Activated CD8-positive, alpha-beta memory T cell treated with anti-CD3 and anti-CD28 coated beads, Interleukin-2, amount 10 ng/mL, durations not matched to agents 7 days and 5 days (primary cell): Measurements from ENCODE around the gene PRR20A. TPM values are rescaled to one million over a fixed set of nuclear protein-coding genes. Genes with fewer than 3 reads are reported as not detected.
"Not testable (repeated sequence)": the region's sequence is repeated elsewhere in the genome, so short reads cannot be mapped to it uniquely, and the experiment has no call there.

Experiments
- ATAC-seq: fragments of 150-1000 bp; cut with Tn5 transposase; one replicate; pipeline ENCODE4 v1.10.0; 2021; ENCODE audit warnings: moderate library complexity
- CTCF ChIA-PET: fragments of 350-600 bp; sonication (Branson Sonifier 250); formaldehyde crosslinking; loops from one replicate; lab custom pipeline; 2021; ENCODE audit warnings: antibody characterized with exemption; lab: Charles Lee
- DNase-seq: peaks from one replicate; pipeline ENCODE4 v3.0.0-alpha.2; 2020
- H3K27ac Mint-ChIP-seq: one replicate; pipeline ENCODE4 v1.8.0; 2021; ENCODE audit warnings: mild to moderate bottlenecking, mixed read lengths
- H3K27me3 Mint-ChIP-seq: one replicate; pipeline ENCODE4 v1.8.0; 2021; ENCODE audit warnings: mixed read lengths
- H3K36me3 Mint-ChIP-seq: one replicate; pipeline ENCODE4 v1.8.0; 2021; ENCODE audit warnings: mild to moderate bottlenecking, mixed read lengths
- H3K4me1 Mint-ChIP-seq: one replicate; pipeline ENCODE4 v1.8.0; 2021; ENCODE audit warnings: mixed read lengths
- H3K4me3 Mint-ChIP-seq: one replicate; pipeline ENCODE4 v1.8.0; 2021; ENCODE audit warnings: mild to moderate bottlenecking, moderate library complexity, mixed read lengths
- H3K9me3 Mint-ChIP-seq: one replicate; pipeline ENCODE4 v1.8.0; 2022; ENCODE audit warnings: low read depth, mixed read lengths
- total RNA-seq, 2 experiments: library from RNA; stranded (reverse); gene quantifications; one replicate each; pipeline ENCODE4 v1.2.3, GENCODE V29; 2021

The PRR20A gene
- total RNA-seq, result not detected

DNA sequence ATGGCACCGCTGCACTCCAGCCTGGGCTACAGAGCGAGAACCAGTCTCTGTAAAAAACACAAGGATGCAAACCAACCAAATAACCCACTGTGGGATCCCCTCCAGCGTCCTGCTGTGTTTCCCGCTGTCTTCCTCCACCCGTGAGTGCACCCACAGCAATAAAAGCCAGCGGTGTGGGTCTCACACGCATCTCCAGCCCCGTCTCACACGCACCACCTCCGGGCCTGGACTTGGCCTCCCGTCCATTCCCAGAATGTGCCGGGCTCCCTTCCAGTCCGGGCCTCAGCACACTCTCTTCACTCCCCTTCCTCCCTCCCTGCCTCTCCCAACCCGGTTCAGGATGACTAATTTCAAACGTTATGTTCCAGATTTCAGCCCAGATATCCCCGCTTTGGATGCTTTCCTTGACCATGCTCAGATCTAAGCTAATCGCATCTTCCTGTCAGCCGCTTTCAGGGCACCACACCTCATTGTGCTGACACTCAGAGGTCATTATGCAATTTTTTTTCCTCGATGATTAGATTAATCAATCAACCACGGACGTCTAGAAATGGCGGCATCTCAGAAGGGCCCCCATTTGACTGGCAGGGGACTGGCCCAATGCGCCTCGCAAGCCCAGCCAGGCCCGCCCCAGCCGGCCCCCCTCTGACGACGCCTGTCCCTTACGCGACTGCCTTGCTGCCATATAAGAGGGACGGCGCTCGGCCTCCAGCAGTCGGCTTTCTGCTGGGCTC, at the start of gene PRR20A:
TSS of gene PRR20A (plus strand) at position 684 of the 734 bp plus-strand sequence. CDS start 387 bp downstream, outside the sequence.
- DNase-seq, H3K36me3 Mint-ChIP-seq, H3K4me1 Mint-ChIP-seq, H3K4me3 Mint-ChIP-seq, H3K9me3 Mint-ChIP-seq, H3K27me3 Mint-ChIP-seq, CTCF ChIA-PET, ATAC-seq, H3K27ac Mint-ChIP-seq: not testable (repeated sequence)

- H3K36me3 Mint-ChIP-seq, result no peaks in the 10 kb centered on the region
Measured at GRCh38 chr13:57114945-57115344, 25.8 kb upstream of the PRR20A start.

GRCh38 chr13:57123681-57124080, 17.0 kb upstream of the PRR20A start:
- Mint-ChIP-seq H3K9me3 (peaks cover 9% of the 10 kb centered on the region), H3K27ac (no peak overlapping the region), H3K4me3 (no peak overlapping the region), H3K36me3 (no peaks in the 10 kb centered on the region), H3K4me1 (no peaks in the 10 kb centered on the region), H3K27me3 (no peaks in the 10 kb centered on the region)
- DNase-seq (no peak), ATAC-seq (no peak)
- CTCF ChIA-PET, result no interaction called here

More at GRCh38 chr13:57114945-57115344, 25.8 kb upstream of the PRR20A start:
- ATAC-seq, result no peak
- CTCF ChIA-PET, result no interaction called here
- DNase-seq, result no peak
- Mint-ChIP-seq H3K4me1 (no peaks in the 10 kb centered on the region), H3K4me3 (no peak overlapping the region), H3K9me3 (peaks cover 5% of the 10 kb centered on the region), H3K27ac (no peak overlapping the region), H3K27me3 (no peaks in the 10 kb centered on the region)

- H3K4me3 Mint-ChIP-seq, result no peak overlapping the region
- DNase-seq (no peak), ATAC-seq (no peak)
- H3K36me3 Mint-ChIP-seq, result no peaks in the 10 kb centered on the region
- H3K27me3 Mint-ChIP-seq, result no peaks in the 10 kb centered on the region
- H3K9me3 Mint-ChIP-seq, result peaks cover 11% of the 10 kb centered on the region
- no peaks in the 10 kb centered on the region for H3K4me1 Mint-ChIP-seq
- H3K27ac Mint-ChIP-seq, result no peak overlapping the region
- CTCF ChIA-PET, result no interaction called here
Measured at GRCh38 chr13:57128909-57129308, 11.8 kb upstream of the PRR20A start.

GRCh38 chr13:57136093-57136492, 4.6 kb upstream of the PRR20A start:
- CTCF ChIA-PET, result no interaction called here
- DNase-seq (no peak), ATAC-seq (no peak)
- no peaks in the 10 kb centered on the region for H3K27me3 Mint-ChIP-seq
- no peak overlapping the region for H3K4me3 Mint-ChIP-seq
- H3K4me1 Mint-ChIP-seq, result no peaks in the 10 kb centered on the region
- H3K9me3 Mint-ChIP-seq, result peaks cover 6% of the 10 kb centered on the region
- H3K36me3 Mint-ChIP-seq, result no peaks in the 10 kb centered on the region
- no peak overlapping the region for H3K27ac Mint-ChIP-seq

- CTCF ChIA-PET, result no interaction called here
- ATAC-seq (no peak), DNase-seq (no peak)
- Mint-ChIP-seq H3K4me3 (no peak overlapping the region), H3K27me3 (no peaks in the 10 kb centered on the region), H3K27ac (no peak overlapping the region), H3K36me3 (no peaks in the 10 kb centered on the region), H3K9me3 (peaks cover 4% of the 10 kb centered on the region), H3K4me1 (no peaks in the 10 kb centered on the region)
Measured at GRCh38 chr13:57137585-57137984, 3.1 kb upstream of the PRR20A start.

DNA sequence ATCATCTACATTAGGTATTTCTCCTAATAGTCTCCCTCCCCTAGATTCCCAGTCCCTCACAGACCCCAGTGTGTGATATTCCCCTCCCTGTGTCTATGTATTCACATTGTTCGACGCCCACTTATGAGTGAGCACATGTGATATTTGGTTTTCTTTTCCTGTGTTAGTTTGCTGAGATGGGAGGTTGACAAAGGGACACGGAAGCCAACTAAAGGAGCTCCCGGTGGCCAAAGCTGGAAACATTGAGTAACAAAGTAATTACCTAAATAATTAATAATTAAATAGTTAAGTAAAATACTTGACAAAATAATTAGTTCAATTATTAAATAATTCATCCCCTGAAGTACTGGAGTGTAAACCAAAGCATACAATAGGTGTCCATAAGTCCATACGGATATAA, 1.7 kb upstream of the PRR20A start:
- no peaks in the 10 kb centered on the region for H3K27me3 Mint-ChIP-seq
- CTCF ChIA-PET, result no interaction called here
- peaks cover 4% of the 10 kb centered on the region for H3K9me3 Mint-ChIP-seq
- no peaks in the 10 kb centered on the region for H3K4me1 Mint-ChIP-seq
- no peaks in the 10 kb centered on the region for H3K36me3 Mint-ChIP-seq
- ATAC-seq (no peak), DNase-seq (no peak)
- no peak overlapping the region for H3K4me3 Mint-ChIP-seq
- H3K27ac Mint-ChIP-seq, result no peak overlapping the region

DNA sequence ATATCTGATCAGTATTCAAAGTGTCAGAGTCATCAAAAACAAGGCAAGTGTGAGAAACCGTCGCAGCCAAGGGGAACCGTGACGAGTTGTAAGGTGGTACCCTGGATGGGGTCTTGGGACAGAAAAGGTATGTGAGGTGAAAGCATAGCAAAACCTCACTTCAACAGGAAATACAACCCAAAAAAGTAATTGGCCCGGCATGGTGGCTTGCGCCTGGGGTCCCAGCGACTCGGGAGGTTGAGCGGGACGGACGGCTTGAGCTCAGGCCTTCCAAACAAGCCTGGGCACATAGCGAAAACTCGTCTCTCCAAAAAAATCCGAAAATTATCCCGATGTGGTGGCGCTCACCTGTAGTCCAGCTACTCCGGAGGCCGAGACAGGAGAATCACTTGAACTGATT, 937 bp upstream of the PRR20A start:
- H3K27ac Mint-ChIP-seq, CTCF ChIA-PET, H3K4me3 Mint-ChIP-seq, H3K36me3 Mint-ChIP-seq, H3K4me1 Mint-ChIP-seq, H3K9me3 Mint-ChIP-seq, H3K27me3 Mint-ChIP-seq, DNase-seq, ATAC-seq: not testable (repeated sequence)

GRCh38 chr13:57147188-57147587, 6.5 kb downstream of the PRR20A start, which contains the start of gene PRR20B:
Gene PRR20B (plus strand): TSS chr13:57147488. CDS start chr13:57147875, 387 bp downstream.
- H3K9me3 Mint-ChIP-seq, H3K27me3 Mint-ChIP-seq, ATAC-seq, H3K4me1 Mint-ChIP-seq, DNase-seq, H3K27ac Mint-ChIP-seq, H3K4me3 Mint-ChIP-seq, CTCF ChIA-PET, H3K36me3 Mint-ChIP-seq: not testable (repeated sequence)

DNA sequence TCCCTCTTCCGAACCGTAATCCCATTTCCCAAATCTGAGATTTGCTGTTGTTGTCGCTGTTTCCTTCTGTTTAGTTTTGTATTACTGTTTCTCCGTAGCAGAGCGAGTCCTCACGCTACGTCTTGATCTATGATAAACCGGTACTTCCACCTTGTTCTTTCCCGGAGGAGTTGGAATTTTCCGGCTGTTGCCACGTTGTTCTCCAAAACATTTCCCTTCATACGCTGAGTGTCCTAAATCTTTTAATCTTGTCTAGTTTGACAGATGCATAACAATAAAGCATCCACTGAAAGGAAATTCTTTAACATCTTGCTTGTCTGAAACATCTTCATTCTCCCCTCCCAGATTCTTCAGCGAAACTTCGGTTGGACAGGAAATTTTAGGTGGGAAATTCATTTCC, 7.4 kb downstream of the PRR20A start:
- H3K27ac Mint-ChIP-seq, H3K4me1 Mint-ChIP-seq, H3K36me3 Mint-ChIP-seq, ATAC-seq, H3K4me3 Mint-ChIP-seq, DNase-seq, CTCF ChIA-PET, H3K27me3 Mint-ChIP-seq, H3K9me3 Mint-ChIP-seq: not testable (repeated sequence)

- H3K27ac Mint-ChIP-seq, H3K4me1 Mint-ChIP-seq, H3K4me3 Mint-ChIP-seq, H3K9me3 Mint-ChIP-seq, ATAC-seq, CTCF ChIA-PET, H3K36me3 Mint-ChIP-seq, DNase-seq, H3K27me3 Mint-ChIP-seq: not testable (repeated sequence)
Measured at GRCh38 chr13:57153761-57154160, 13.0 kb downstream of the PRR20A start, which contains the start of gene PRR20C. Gene PRR20C (plus strand): TSS chr13:57154061. CDS start chr13:57154448, 387 bp downstream.

DNA sequence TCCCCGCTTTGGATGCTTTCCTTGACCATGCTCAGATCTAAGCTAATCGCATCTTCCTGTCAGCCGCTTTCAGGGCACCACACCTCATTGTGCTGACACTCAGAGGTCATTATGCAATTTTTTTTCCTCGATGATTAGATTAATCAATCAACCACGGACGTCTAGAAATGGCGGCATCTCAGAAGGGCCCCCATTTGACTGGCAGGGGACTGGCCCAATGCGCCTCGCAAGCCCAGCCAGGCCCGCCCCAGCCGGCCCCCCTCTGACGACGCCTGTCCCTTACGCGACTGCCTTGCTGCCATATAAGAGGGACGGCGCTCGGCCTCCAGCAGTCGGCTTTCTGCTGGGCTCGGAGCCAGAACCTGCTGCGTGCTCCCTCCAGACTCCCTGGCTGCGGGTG, 19.6 kb downstream of the PRR20A start, which contains the start of gene PRR20D:
TSS of gene PRR20D (plus strand) at position 301 of the 400 bp plus-strand sequence. CDS start 387 bp downstream, outside the sequence.
- H3K9me3 Mint-ChIP-seq, CTCF ChIA-PET, ATAC-seq, H3K27me3 Mint-ChIP-seq, H3K4me3 Mint-ChIP-seq, DNase-seq, H3K36me3 Mint-ChIP-seq, H3K4me1 Mint-ChIP-seq, H3K27ac Mint-ChIP-seq: not testable (repeated sequence)

DNA sequence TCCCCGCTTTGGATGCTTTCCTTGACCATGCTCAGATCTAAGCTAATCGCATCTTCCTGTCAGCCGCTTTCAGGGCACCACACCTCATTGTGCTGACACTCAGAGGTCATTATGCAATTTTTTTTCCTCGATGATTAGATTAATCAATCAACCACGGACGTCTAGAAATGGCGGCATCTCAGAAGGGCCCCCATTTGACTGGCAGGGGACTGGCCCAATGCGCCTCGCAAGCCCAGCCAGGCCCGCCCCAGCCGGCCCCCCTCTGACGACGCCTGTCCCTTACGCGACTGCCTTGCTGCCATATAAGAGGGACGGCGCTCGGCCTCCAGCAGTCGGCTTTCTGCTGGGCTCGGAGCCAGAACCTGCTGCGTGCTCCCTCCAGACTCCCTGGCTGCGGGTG, 26.2 kb downstream of the PRR20A start, which contains the start of gene PRR20E:
TSS of gene PRR20E (plus strand) at position 301 of the 400 bp plus-strand sequence. CDS start 387 bp downstream, outside the sequence.
- H3K36me3 Mint-ChIP-seq, H3K4me1 Mint-ChIP-seq, H3K4me3 Mint-ChIP-seq, H3K27me3 Mint-ChIP-seq, H3K27ac Mint-ChIP-seq, CTCF ChIA-PET, H3K9me3 Mint-ChIP-seq, DNase-seq, ATAC-seq: not testable (repeated sequence)

DNA sequence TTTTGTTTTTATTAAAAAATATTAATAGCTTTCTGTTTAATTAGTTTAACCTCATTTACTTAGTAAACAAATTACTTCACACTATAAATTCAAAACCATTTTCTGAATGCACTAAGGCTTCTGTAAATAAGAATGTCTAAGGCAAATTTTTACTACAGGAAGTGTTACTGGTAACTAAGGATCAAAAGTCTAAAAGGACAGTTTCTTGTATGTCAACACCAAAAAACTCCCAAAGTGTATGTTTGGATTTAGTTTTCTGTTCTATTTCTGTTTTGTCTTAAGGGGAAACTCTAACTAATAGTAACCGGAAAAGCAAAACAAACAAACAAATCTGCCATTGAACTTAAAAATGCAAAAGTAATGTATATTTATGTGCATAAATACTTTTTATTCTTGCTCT, 50.9 kb downstream of the PRR20A start:
- CTCF ChIA-PET, result no interaction called here
- H3K4me1 Mint-ChIP-seq, result no peaks in the 10 kb centered on the region
- ATAC-seq (no peak), DNase-seq (no peak)
- no peak overlapping the region for H3K4me3 Mint-ChIP-seq
- H3K27ac Mint-ChIP-seq, result no peak overlapping the region
- H3K36me3 Mint-ChIP-seq, result no peaks in the 10 kb centered on the region
- no peaks in the 10 kb centered on the region for H3K27me3 Mint-ChIP-seq
- peaks cover 9% of the 10 kb centered on the region for H3K9me3 Mint-ChIP-seq
